Midbrain (tissue), 1 donor: Measurements from ENCODE around the gene XPO1.

ENCODE experiments used
- DNase-seq: peaks from one replicate; lab custom pipeline; 2025; lab: John Stamatoyannopoulos, UW

XPO1 gene

DNA sequence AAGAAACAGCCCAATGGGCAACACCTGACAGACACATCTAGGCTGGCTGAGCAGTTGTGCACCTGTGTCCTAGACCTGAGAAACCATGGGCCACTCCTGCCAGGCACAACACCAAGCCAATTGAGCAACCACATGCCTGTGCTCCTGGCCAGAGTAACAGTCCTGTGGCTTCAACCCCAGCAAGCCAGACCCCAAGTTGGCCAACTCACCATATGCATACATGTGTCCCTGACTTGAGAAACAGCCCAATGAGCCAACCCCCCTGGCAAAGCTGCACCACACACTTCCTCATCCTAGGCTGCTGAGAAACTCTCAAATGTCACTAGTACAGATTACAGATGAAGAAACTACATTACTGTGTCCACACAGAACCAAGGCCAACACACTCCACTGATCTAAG, 103.8 kb downstream of the XPO1 start:
- no peak for DNase-seq

DNA sequence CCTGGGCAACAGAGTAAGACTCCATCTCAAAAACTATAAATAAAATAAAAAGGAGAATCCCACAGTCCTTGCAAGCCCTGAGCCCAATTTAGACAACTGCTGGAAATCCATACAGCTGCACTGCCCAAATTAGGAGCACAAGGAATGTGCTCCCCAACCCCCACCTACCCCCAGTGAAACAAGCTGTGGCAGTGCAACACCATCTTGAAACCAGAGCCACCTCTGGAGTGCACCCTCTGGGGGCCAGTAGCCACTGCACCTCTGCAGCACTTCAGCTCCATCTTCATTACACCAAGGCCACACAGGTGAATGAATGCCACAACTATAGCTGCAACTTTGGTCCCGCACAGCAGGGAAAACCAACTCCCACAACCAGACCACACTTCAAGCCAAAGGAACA, 104.5 kb downstream of the XPO1 start:
- no peak for DNase-seq

DNA sequence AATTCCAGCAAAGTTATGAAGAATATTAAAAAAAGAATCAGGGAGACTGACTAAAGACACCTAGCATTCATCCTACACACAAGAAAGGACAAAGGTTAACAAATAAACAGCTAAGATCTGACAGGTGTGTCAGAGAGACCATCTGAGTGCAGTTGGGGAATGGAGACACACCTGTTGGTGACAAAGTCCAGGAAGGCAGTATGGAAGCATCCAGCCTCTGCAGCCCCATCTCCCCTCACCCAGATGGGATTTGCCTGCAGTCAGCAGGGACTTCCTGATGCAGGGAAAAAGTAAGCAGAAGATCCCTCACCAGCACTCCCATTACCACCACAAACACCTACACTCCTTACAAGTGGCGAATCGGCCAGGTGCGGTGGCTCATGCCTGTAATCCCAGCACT, 105.2 kb downstream of the XPO1 start:
- DNase-seq, result no peak

DNA sequence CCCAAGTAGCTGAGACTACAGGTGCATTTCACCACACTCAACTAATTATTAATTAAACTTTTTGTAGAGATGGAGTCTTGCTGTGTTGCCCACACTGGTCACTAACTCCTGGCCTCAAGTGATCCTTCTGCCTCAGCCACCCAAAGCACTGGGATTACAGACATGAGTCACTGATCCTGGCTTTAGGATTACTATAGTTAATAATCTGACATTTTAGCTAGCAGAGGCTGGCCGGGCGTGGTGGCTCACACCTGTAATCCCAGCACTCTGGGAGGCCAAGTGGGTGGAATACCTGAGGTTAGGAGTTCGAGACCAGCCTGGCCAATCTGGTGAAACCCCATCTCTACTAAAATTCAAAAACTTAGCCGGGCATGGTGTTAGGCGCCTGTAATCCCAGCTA, 106.8 kb downstream of the XPO1 start:
- DNase-seq, result no peak
